ENCODE data around the gene SPTBN5.
A peak's percentile ranks its signal among the peaks of the same experiment; 100 is the strongest.

The SPTBN5 gene

GRCh38 chr15:41865490-41866055, 28.3 kb downstream of the SPTBN5 start:
- DNase-seq (ENCODE audit: low spot score): no peak

- no peak for DNase-seq (ENCODE audit: low spot score)
These were observed 31.2 kb downstream of the SPTBN5 start for GRCh38 chr15:41862515-41863116.

GRCh38 chr15:41861736-41862356, 32.0 kb downstream of the SPTBN5 start:
- DNase-seq (ENCODE audit: low spot score): no peak

- DNase-seq (ENCODE audit: low spot score): peak; percentile 36
These were observed 33.6 kb downstream of the SPTBN5 start for GRCh38 chr15:41860049-41860828.

GRCh38 chr15:41858756-41859155, 35.1 kb downstream of the SPTBN5 start:
- no peak for DNase-seq (ENCODE audit: low spot score)

- DNase-seq (ENCODE audit: low spot score): no peak
These were observed 36.5 kb downstream of the SPTBN5 start for GRCh38 chr15:41857316-41857715.

GRCh38 chr15:41856716-41857115, 37.1 kb downstream of the SPTBN5 start:
- DNase-seq (ENCODE audit: low spot score): no peak

- no peak for DNase-seq (ENCODE audit: low spot score)
These were observed 37.6 kb downstream of the SPTBN5 start for GRCh38 chr15:41856262-41856661.

GRCh38 chr15:41855261-41855961, 38.4 kb downstream of the SPTBN5 start:
- no peak for DNase-seq (ENCODE audit: low spot score)

GRCh38 chr15:41854443-41854842, 39.4 kb downstream of the SPTBN5 start:
- DNase-seq (ENCODE audit: low spot score): no peak

- no peak for DNase-seq (ENCODE audit: low spot score)
These were observed 40.0 kb downstream of the SPTBN5 start for GRCh38 chr15:41853831-41854230.

GRCh38 chr15:41852736-41853590, 40.9 kb downstream of the SPTBN5 start:
- DNase-seq (ENCODE audit: low spot score): no peak

- DNase-seq (ENCODE audit: low spot score): no peak
These were observed 42.0 kb downstream of the SPTBN5 start for GRCh38 chr15:41851755-41852370.

- no peak for DNase-seq (ENCODE audit: low spot score)
These were observed 42.7 kb downstream of the SPTBN5 start for GRCh38 chr15:41851167-41851523.

- no peak for DNase-seq (ENCODE audit: low spot score)
These were observed 43.2 kb downstream of the SPTBN5 start for GRCh38 chr15:41850482-41851166.

- DNase-seq (ENCODE audit: low spot score): no peak
These were observed 44.0 kb downstream of the SPTBN5 start for GRCh38 chr15:41849861-41850260.

GRCh38 chr15:41849204-41849603, 44.6 kb downstream of the SPTBN5 start:
- no peak for DNase-seq (ENCODE audit: low spot score)

- no peak for DNase-seq (ENCODE audit: low spot score)
These were observed 45.2 kb downstream of the SPTBN5 start for GRCh38 chr15:41848631-41849030.

GRCh38 chr15:41847981-41848380, 45.9 kb downstream of the SPTBN5 start:
- no peak for DNase-seq (ENCODE audit: low spot score)

GRCh38 chr15:41847206-41847605, 46.6 kb downstream of the SPTBN5 start:
- DNase-seq (ENCODE audit: low spot score): no peak
